Sigmoid colon (tissue), 7 donors: ENCODE data around the gene VGLL4. TPM values are rescaled to one million over a fixed set of nuclear protein-coding genes. Genes with fewer than 3 reads are reported as not detected.

ENCODE experiments used
- DNase-seq: peaks from one replicate; pipeline ENCODE4 v3.0.0-alpha.2; 2019
- H3K27ac ChIP-seq, 4 donors: fragments of 200-600 bp; sonication (generic); one replicate each; pipeline ENCODE4 v1.5.1; 2016 to 2019; ENCODE audit warnings: mild to moderate bottlenecking in 1 of 4
- H3K27me3 ChIP-seq, 3 donors: fragments of 200-600 bp; sonication (generic); one replicate each; pipeline ENCODE4 v1.5.1; 2019; ENCODE audit warnings: mild to moderate bottlenecking in 1 of 3
- H3K36me3 ChIP-seq, 4 donors: fragments of 200-600 bp; sonication (generic); one replicate each; pipeline ENCODE4 v1.5.1; 2016 to 2019
- H3K4me1 ChIP-seq, 4 donors: fragments of 200-600 bp; sonication (generic); one replicate each; pipeline ENCODE4 v1.5.1; 2017 to 2019
- H3K4me3 ChIP-seq, 4 donors: fragments of 200-600 bp; sonication (generic); one replicate each; pipeline ENCODE4 v1.5.1; 2017 to 2019; ENCODE audit warnings: mild to moderate bottlenecking in 2 of 4, moderate library complexity in 1 of 4
- H3K9me3 ChIP-seq, 4 donors: fragments of 200-600 bp in 3 of 4; sonication (generic) in 3 of 4; one replicate each; pipeline versions ENCODE4 v1.5.1 to v1.6.1; 2013 to 2019
- EP300 ChIP-seq, 4 donors: sonication (generic); formaldehyde crosslinking; IDR thresholded peaks; one replicate each; pipeline ENCODE4 v1.6.1; 2017; ENCODE audit warnings: antibody characterized with exemption in 4 of 4
- POLR2A ChIP-seq, 2 donors: fragments of 450-650 bp; IDR thresholded peaks; one replicate each; pipeline ENCODE4 v1.6.1; 2016; ENCODE audit warnings: antibody characterized with exemption in 2 of 2, mild to moderate bottlenecking in 2 of 2, moderate library complexity in 2 of 2
- POLR2AphosphoS5 ChIP-seq, 4 donors: sonication (generic); formaldehyde crosslinking; IDR thresholded peaks; one replicate each; pipeline ENCODE4 v1.6.1; 2017; ENCODE audit warnings: antibody characterized with exemption in 4 of 4
- WGBS, 2 donors: extraction: QIAGEN DNeasy Blood & Tissue Kit; methylation state at CpG; one replicate each; pipeline ENCODE4 v1.1.7; 2013; 5-methylcytosine and 5-hydroxymethylcytosine counted together
- intact Hi-C: fragments of 100-400 bp; cut with DNase I; formaldehyde crosslinking; loops from one replicate; pipeline ENCODE4 v1.15.1; 2023
- polyA plus RNA-seq, 3 donors: library from polyadenylated mRNA; stranded (reverse); fragments of 200-250 nt; gene quantifications; one replicate each; pipeline ENCODE4 v1.2.3, GENCODE V29; 2013
- total RNA-seq, 4 donors: library from RNA; depleted of rRNA; stranded (reverse); fragments of >200 nt; gene quantifications; one replicate each; pipeline ENCODE4 v1.1.0, GENCODE V29; 2016
- TF ChIP-seq, protein P1 (sequence below), 4 experiments: fragments of 450-650 bp in 3 of 4; fragments of 200-600 bp in 1 of 4; IDR thresholded peaks; one replicate each; pipeline ENCODE4 v1.5.1; 2016 to 2019; ENCODE audit warnings: antibody characterized with exemption in 4 of 4, mild to moderate bottlenecking in 3 of 4, moderate library complexity in 2 of 4
- donor health status: healthy with polysubstance abuse.
- donor health status: Bipolar disorder and iron deficiency.
- donor health status: healthy.

VGLL4 gene
- total and polyA plus RNA-seq, 7 donors: 26.4 to 56.5 (median 41.5) TPM

GRCh38 chr3:11510356-11510755, 133.4 kb downstream of the VGLL4 start:
- H3K27ac ChIP-seq: peak overlapping the region; percentile 78 to 88 (median 80)
- peaks cover 0 to 55% (median 46%) of the 10 kb centered on the region in 4 donors for H3K4me1 ChIP-seq
- no peaks in the 10 kb centered on the region for H3K36me3 ChIP-seq
- no peaks in the 10 kb centered on the region for H3K27me3 ChIP-seq
- no peaks in the 10 kb centered on the region for H3K9me3 ChIP-seq
- TF ChIP-seq EP300 (IDR thresholded peaks at IDR 0.05) (no peak), POLR2AphosphoS5 (IDR thresholded peaks at IDR 0.05) (no peak), POLR2A (IDR thresholded peaks at IDR 0.05) (no peak)
- TF ChIP-seq, protein P1, sequence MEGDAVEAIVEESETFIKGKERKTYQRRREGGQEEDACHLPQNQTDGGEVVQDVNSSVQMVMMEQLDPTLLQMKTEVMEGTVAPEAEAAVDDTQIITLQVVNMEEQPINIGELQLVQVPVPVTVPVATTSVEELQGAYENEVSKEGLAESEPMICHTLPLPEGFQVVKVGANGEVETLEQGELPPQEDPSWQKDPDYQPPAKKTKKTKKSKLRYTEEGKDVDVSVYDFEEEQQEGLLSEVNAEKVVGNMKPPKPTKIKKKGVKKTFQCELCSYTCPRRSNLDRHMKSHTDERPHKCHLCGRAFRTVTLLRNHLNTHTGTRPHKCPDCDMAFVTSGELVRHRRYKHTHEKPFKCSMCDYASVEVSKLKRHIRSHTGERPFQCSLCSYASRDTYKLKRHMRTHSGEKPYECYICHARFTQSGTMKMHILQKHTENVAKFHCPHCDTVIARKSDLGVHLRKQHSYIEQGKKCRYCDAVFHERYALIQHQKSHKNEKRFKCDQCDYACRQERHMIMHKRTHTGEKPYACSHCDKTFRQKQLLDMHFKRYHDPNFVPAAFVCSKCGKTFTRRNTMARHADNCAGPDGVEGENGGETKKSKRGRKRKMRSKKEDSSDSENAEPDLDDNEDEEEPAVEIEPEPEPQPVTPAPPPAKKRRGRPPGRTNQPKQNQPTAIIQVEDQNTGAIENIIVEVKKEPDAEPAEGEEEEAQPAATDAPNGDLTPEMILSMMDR (IDR thresholded peaks at IDR 0.05): no peak
- no peak for DNase-seq
- 77 to 86% methylated on average over 5 of the region's 5 CpGs for whole genome bisulfite sequencing, 2 donors
- no peak overlapping the region for H3K4me3 ChIP-seq
- intact Hi-C loops: no loop called here

DNA sequence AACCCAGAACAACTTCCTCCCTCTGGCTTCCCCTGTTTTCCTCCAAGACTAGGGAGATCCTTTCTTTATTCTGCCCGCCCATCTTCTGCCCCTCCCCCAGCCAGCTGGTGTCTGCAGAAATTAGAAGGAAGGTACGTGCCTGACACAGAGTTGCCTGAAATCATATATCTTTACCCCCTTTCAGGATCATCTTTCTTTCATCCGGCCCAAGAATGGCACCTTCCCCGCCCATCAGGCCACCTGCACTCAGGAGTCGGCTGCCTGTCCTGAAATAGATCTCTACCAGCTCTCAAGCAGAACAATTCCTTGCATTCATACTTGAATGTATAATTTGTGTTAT, 133.7 kb downstream of the VGLL4 start:
- Histone ChIP-seq H3K4me3 (no peak overlapping the region), H3K27ac (peak overlapping the region; percentile 78 to 88 (median 80)), H3K4me1 (peaks cover 0 to 51% (median 45%) of the 10 kb centered on the region in 4 donors), H3K9me3 (no peaks in the 10 kb centered on the region), H3K36me3 (no peaks in the 10 kb centered on the region), H3K27me3 (no peaks in the 10 kb centered on the region)
- WGBS, 2 donors: 35 to 63% methylated on average over 5 of the region's 5 CpGs
- no peak for DNase-seq
- intact Hi-C loops: no loop called here
- TF ChIP-seq, protein P1 (IDR thresholded peaks at IDR 0.05): no peak
- TF ChIP-seq EP300 (IDR thresholded peaks at IDR 0.05) (no peak), POLR2A (IDR thresholded peaks at IDR 0.05) (no peak), POLR2AphosphoS5 (IDR thresholded peaks at IDR 0.05) (no peak)

DNA sequence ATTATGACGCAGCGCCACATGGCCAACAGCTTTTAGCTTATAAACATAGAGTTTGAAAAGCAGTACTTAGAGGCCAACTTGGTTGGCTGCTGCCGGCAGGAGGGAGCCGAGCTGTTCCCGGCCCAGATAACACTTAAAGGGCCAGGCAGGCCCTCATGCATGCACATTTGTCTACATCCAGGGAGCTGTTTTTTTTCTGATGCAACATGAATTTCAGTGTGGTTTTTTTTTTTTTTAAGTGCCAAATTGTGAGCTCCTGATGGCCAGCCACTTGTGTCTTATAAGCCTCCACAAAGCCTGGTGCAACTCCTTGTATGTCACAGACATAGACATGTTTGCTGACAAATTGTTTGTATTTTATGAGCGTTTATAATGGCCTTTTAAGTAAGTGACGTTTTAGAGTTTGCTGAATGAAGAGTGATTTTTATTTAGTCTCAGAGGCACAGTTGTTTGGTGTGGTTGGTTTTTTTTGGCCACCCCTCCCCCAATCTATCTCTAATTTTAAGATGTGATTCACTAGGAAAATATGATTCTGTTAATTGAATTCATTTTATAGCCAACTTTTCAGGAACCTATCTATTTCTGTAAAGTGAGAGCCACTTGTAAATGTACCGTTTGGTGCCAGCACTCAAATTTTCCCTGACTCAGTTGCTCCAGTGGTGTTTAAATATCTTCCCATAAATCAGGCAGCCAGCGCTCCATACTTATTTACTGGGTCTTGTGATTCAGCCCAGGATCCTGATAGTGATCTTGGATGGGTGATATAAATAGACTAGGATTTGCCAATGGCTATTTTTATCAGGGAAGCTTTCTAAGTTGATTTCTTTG, 134.3 kb downstream of the VGLL4 start:
- Histone ChIP-seq H3K27ac (peak overlapping the region; percentile 78 to 88 (median 80)), H3K4me1 (peaks cover 0 to 45% (median 40%) of the 10 kb centered on the region in 4 donors), H3K27me3 (no peaks in the 10 kb centered on the region), H3K36me3 (no peaks in the 10 kb centered on the region), H3K4me3 (no peak overlapping the region), H3K9me3 (no peaks in the 10 kb centered on the region)
- peak; percentile 93 for DNase-seq
- 21 to 54% methylated on average over 9 of the region's 9 CpGs for WGBS, 2 donors
- peak; percentile 41 to 77 (median 53) for TF ChIP-seq POLR2AphosphoS5 (IDR thresholded peaks at IDR 0.05)
- TF ChIP-seq EP300 (IDR thresholded peaks at IDR 0.05): peak in 1 of 4 donors; percentile 68
- no peak for TF ChIP-seq POLR2A (IDR thresholded peaks at IDR 0.05)
- TF ChIP-seq, protein P1 (IDR thresholded peaks at IDR 0.05): no peak
- intact Hi-C loops: no loop called here

- H3K4me3 ChIP-seq: no peak overlapping the region
- intact Hi-C loops: no loop called here
- no peak for DNase-seq
- no peaks in the 10 kb centered on the region for H3K9me3 ChIP-seq
- 60 to 78% methylated on average over 5 of the region's 5 CpGs for WGBS, 2 donors
- peaks cover 0 to 37% (median 32%) of the 10 kb centered on the region in 4 donors for H3K4me1 ChIP-seq
- peak overlapping the region; percentile 78 to 88 (median 80) for H3K27ac ChIP-seq
- H3K36me3 ChIP-seq: no peaks in the 10 kb centered on the region
- no peak for TF ChIP-seq POLR2AphosphoS5 (IDR thresholded peaks at IDR 0.05)
- H3K27me3 ChIP-seq: no peaks in the 10 kb centered on the region
Measured at GRCh38 chr3:11508346-11509172, 135.2 kb downstream of the VGLL4 start.

DNA sequence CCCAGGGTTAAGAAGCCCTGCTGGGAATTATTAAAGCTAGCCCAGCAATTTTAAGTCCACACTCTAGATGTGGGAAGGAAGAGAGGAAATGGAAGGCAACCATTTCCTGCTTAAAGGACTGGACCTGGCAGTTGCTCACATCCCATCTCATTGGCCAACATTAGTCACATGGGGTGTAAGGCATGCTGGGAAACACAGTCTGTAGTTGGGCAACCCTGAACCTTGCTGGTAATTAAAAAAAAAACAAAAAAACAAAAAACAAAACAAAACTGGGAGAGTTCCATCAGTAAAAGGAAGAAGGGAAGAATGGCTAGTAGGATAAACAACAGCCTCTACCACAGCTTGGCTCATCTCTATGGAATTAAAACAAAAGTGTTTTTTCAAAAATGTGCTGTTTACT, 136.0 kb downstream of the VGLL4 start:
- no peak for DNase-seq
- H3K4me3 ChIP-seq: no peak overlapping the region
- peaks cover 0 to 33% (median 31%) of the 10 kb centered on the region in 4 donors for H3K4me1 ChIP-seq
- intact Hi-C loops: no loop called here
- peak overlapping the region; percentile 78 to 88 (median 80) for H3K27ac ChIP-seq
- H3K36me3 ChIP-seq: no peaks in the 10 kb centered on the region
- H3K27me3 ChIP-seq: no peaks in the 10 kb centered on the region
- TF ChIP-seq EP300 (IDR thresholded peaks at IDR 0.05) (no peak), POLR2AphosphoS5 (IDR thresholded peaks at IDR 0.05) (no peak), POLR2A (IDR thresholded peaks at IDR 0.05) (no peak)
- TF ChIP-seq, protein P1 (IDR thresholded peaks at IDR 0.05): no peak
- H3K9me3 ChIP-seq: no peaks in the 10 kb centered on the region
